Activated CD8-positive, alpha-beta memory T cell treated with anti-CD3 and anti-CD28 coated beads for 24 hours (primary cell): Measurements from ENCODE around the gene ATP8B3.
"Not testable (repeated sequence)": the region's sequence is repeated elsewhere in the genome, so short reads cannot be mapped to it uniquely, and the experiment has no call there.

Experiments
- DNase-seq: peaks from one replicate; pipeline ENCODE4 v3.0.0-alpha.2; 2020

ATP8B3 gene

GRCh38 chr19:1815605-1816529, 3.8 kb upstream of the ATP8B3 start:
- DNase-seq: no peak

GRCh38 chr19:1814833-1815604, 2.9 kb upstream of the ATP8B3 start:
- no peak for DNase-seq

GRCh38 chr19:1814391-1814790, 2.3 kb upstream of the ATP8B3 start:
- no peak for DNase-seq

GRCh38 chr19:1813192-1814182, 1.4 kb upstream of the ATP8B3 start:
- no peak for DNase-seq

- DNase-seq: peak; percentile 92
Observed at GRCh38 chr19:1812426-1813191, 533 bp upstream of the ATP8B3 start.

- peak; percentile 73 for DNase-seq
Observed at GRCh38 chr19:1811472-1811894, 593 bp downstream of the ATP8B3 start.

GRCh38 chr19:1810439-1811160, 1.5 kb downstream of the ATP8B3 start:
- DNase-seq: no peak

- DNase-seq: no peak
Observed at GRCh38 chr19:1809678-1810077, 2.4 kb downstream of the ATP8B3 start.

GRCh38 chr19:1808395-1808731, 3.7 kb downstream of the ATP8B3 start:
- no peak for DNase-seq

GRCh38 chr19:1807695-1808394, 4.2 kb downstream of the ATP8B3 start:
- DNase-seq: no peak

- DNase-seq: no peak
Observed at GRCh38 chr19:1807030-1807694, 4.9 kb downstream of the ATP8B3 start.

GRCh38 chr19:1806184-1807029, 5.7 kb downstream of the ATP8B3 start:
- DNase-seq: no peak

GRCh38 chr19:1805401-1806183, 6.5 kb downstream of the ATP8B3 start:
- DNase-seq: no peak

- DNase-seq: no peak
Observed at GRCh38 chr19:1804858-1805257, 7.2 kb downstream of the ATP8B3 start.

GRCh38 chr19:1799695-1800342, 12.3 kb downstream of the ATP8B3 start:
- no peak for DNase-seq

- DNase-seq: not testable (repeated sequence)
Observed at GRCh38 chr19:1797313-1797712, 14.8 kb downstream of the ATP8B3 start.

GRCh38 chr19:1796395-1797142, 15.5 kb downstream of the ATP8B3 start:
- DNase-seq: no peak
